ENCODE results near the gene XKRX.

- TF ChIP-seq, protein P1, sequence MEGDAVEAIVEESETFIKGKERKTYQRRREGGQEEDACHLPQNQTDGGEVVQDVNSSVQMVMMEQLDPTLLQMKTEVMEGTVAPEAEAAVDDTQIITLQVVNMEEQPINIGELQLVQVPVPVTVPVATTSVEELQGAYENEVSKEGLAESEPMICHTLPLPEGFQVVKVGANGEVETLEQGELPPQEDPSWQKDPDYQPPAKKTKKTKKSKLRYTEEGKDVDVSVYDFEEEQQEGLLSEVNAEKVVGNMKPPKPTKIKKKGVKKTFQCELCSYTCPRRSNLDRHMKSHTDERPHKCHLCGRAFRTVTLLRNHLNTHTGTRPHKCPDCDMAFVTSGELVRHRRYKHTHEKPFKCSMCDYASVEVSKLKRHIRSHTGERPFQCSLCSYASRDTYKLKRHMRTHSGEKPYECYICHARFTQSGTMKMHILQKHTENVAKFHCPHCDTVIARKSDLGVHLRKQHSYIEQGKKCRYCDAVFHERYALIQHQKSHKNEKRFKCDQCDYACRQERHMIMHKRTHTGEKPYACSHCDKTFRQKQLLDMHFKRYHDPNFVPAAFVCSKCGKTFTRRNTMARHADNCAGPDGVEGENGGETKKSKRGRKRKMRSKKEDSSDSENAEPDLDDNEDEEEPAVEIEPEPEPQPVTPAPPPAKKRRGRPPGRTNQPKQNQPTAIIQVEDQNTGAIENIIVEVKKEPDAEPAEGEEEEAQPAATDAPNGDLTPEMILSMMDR (IDR thresholded peaks at IDR 0.05) = no peak
- no peak for TF ChIP-seq POLR2A (IDR thresholded peaks at IDR 0.05)
Observed at GRCh38 chrX:100928660-100929613, at the start of gene XKRX.

Data from testis (tissue), 2 donors.